HuH-7 (cell line): ENCODE measurements around the gene YAP1.

ENCODE experiments used
- DNase-seq: peaks from one replicate; pipeline ENCODE4 v3.0.0; 2011; ENCODE audit warnings: low spot score

The YAP1 gene

DNA sequence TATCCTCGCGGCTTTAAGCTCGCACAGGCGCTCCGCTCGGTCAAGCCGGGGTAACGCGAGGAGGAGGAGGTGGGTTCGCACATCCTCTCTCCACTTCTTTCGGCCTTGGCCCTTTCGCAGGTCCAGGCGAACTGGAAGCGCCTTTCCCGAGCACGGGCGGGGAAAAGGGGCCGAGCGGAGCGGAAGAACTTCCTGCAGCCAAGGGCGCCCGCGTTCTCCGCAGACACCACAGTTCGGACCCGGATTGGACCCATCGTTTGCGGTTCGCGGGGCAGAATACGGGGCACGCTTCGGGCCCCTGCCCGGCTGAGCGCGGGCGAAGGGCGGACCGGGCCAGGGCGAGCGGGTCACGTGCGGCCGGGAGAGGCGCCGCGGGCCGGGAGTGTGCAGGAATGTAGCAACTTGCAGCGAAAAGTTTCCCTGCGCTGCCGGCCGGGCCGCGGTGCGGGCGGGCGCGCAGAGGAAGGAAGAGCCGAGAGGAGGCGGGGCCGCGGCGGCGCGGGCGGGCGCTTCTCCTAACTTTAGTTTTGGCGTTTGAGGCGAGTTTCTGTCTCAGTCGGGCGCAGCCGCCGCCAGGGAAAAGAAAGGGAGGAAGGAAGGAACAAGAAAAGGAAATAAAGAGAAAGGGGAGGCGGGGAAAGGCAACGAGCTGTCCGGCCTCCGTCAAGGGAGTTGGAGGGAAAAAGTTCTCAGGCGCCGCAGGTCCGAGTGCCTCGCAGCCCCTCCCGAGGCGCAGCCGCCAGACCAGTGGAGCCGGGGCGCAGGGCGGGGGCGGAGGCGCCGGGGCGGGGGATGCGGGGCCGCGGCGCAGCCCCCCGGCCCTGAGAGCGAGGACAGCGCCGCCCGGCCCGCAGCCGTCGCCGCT lies at the start of gene YAP1:
Gene YAP1 (plus strand): TSS at position 552 of the 865 bp plus-strand sequence. CDS start 402 bp downstream, outside the sequence.
- peak; percentile 52 for DNase-seq

DNA sequence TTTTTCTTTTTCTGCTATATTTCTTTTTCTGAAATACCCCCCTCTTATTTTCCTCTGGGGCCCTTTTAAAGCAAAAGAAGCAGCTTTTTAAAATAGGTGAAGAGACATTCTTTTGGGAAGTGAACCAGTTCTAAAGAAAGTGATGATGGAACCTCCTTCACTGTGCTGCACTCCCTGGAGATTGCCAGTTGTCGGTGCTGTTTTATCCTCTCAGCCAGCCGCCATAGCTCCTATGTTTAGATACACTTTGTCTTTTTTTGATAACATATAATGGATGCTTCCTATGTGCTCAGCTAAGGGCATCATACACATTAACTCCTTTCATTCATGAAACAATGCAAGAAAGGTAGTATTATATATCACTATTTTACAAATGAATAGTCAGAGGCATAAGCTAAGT lies 49.0 kb upstream of the YAP1 start:
- peak; percentile 29 for DNase-seq

DNA sequence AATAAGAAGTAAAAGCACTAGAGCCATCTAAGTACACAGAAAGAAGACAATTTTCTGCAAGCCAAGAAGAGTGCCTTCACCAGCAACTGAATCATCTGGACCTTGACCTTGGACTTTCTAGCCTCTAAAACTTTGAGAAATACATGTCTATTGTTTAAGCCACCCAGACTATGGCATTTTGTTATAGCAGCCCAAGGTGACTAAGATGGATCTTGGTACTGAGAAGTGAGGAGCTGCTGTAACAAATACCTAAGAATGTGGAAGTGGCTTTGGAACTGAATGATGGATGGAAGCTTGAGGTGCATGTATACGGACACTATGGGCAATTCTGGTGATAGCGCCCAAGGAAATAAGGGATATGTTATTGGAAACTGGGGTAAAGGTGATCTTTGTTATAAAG lies 48.1 kb upstream of the YAP1 start:
- DNase-seq: no peak

DNA sequence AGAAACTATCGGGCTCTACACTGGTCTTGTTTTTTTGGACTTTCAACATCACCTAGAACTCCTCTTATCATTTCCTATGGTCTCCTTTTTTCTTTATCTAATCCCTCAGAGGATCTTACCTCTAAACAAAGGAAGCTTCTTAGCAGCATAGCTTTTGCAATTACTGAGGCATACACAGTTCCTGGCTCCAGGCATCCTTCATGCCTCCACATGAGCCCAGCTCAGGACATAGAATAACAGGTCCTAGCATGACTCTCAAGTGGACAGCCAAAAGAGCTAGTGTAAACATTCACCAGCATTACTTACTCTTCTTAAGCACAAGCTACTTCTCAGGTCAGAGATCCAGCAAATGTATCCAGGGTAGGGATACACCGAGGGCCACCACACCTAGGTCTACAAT lies 45.9 kb upstream of the YAP1 start:
- no peak for DNase-seq

DNA sequence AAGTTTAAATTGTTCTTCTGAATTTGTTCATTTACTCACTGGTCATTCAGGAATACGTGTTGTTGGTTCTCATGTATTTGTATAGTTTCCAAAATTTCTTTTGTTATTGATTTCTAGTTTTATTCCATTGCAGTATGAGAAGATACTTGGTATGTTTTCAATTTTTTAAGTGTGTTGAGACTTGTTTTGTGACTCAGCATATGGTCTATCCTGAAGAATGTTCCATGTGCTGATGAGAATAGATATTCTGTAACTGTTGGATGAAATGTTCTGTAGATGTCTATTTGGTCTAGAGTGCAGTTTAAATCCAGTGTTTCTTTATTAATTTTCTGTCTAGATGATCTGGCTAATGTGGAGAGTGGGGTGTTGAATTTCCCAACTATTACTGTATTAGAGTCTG lies 39.5 kb upstream of the YAP1 start:
- no peak for DNase-seq

DNA sequence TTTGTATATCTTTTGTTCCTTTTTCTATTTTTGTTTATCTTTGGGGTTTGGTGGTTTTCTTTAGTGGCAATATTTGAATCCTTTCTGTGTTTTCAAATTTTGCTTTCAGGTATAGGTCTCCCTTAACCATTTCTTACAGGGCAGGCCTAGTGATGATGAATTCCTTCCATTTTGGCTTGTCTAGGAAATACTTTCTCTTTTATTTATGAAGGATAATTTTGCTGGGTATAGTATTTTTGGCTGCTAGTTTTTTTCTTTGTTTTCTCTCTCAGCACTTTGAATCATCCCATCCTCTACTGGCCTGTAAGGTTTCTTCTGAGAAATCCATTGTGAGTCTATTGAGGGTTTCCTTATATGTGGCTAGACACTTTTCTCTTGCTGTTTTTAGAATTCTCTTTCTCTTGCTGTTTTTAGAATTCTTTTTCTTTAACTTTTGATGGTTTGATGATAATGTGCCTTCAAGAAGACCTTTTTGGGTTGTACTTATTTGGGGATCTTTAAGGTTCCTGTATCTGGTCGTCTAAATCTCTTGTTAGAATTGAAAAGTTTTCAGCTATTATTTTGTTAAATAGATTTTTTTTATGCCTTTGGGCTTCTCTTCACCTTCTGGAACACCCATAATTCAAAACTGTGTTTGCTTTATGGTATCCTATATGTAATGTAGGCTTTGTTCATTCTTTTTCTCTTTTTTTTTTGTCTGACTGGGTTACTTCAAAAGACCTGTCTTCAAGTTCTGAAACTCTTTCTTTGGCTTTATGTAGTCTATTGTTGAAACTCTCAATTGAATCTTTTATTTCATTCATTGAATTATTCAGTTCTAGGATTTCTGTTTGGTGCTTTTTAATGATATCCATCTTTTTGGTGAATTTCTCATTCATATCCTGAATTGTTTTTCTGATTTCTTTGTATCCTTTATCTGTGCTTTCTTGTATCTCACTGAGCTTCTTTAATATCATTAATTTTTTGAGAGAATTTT lies 38.5 kb upstream of the YAP1 start:
- no peak for DNase-seq

DNA sequence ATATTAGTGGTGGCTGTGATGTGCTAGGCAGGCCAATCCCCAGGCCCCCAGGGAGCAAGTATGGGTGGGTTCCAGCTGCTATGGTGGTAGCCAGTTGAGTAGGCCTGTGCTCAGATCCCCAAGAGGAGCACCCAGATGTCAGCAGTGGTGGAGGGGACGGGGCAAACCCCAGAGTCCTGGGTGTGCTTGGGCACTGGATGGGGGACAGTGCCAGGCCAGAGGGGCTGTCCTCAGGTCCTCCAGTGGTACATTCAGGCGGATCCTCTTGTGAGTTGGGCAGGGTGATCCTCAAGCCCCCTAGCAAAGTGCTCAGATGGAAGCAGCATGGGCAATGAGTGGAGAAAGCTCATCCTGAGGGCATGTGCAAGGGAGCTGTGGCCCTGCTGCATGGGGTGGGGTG lies 37.0 kb upstream of the YAP1 start:
- no peak for DNase-seq

DNA sequence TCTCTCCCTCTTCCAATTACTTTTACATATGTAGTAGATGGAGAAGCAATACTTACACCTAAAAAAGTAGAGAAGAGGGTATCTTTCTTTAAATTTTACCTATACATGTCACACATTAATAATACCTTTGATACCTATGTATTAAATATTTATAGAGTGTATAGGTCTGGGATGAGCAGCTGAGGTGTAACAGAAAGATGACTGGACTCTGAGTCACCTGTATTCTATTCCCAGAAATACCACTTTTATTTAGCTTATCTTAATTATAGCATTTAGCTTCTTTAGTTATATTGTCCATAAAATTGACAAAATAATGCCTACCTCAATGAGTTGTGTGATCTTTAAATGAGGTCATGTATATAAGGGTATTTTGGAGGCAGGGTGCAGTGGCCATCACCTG lies 30.6 kb upstream of the YAP1 start:
- no peak for DNase-seq

DNA sequence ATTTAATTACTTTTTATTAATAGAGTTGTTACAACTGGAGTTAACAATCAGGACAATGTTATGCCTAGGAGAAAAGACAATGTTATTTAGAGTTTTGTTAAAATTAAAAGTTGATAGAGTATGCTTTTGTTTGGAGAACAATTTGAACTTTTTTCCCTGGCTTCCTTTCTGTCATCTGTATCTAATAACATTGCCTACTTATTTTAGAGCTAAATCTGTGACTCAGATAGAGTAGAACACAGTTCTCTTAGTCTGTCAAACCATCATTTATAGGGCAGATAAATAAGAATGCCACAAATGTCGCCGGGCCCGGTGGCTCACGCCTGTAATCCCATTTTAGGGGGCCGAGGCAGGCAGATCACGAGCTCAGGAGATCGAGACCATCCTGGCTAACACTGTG lies 28.9 kb upstream of the YAP1 start:
- DNase-seq: no peak

DNA sequence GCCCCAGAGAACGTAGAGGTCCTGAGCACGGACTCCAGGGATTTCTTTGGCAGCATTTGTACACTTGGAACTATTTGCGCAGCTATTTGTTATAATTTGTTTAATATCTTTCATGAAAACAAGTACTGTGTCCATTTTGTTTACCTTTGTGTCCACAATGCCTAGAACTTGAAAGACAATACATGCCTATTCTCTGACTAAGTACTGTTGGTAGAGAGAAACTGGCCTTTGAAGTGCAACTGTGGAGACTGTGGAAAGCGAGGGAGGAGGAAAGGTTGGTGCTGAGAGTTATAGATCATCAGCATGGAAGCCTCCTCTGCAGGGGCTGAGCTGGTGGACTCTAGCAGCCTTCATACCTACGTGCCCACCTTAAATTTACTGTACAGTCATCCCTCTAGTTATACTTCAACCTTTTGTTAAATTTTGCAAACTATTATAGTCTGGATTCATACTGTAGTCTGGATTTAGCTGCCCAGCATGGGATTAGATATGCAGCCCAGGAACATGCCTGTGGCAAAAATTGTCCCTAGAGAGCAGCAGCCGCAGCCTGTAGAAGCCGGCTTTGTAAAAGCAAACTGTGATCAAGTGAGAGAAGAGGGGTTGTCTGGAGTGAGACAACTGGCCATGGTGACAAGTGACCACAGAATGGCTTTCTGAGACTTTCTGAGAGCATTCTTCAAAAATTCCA lies 24.2 kb upstream of the YAP1 start:
- DNase-seq: no peak

DNA sequence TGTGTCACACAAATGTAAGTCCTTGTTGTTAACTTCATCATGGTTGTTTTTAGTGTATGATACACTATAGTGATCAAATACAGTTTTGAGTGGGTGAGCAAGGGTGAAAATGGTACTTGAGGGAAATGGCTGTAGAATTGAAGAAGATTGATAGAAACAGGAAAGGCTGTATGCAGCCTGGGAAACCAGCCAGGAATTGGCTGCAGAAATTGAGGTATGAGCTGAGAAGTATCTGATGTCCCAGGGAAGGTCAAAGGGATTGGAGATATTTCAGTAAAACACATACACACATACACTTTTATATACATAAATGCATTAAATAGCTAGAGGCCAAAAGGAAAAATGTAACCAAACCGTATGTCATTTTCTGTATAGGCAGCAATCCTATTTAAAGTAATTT lies 13.1 kb upstream of the YAP1 start:
- no peak for DNase-seq

DNA sequence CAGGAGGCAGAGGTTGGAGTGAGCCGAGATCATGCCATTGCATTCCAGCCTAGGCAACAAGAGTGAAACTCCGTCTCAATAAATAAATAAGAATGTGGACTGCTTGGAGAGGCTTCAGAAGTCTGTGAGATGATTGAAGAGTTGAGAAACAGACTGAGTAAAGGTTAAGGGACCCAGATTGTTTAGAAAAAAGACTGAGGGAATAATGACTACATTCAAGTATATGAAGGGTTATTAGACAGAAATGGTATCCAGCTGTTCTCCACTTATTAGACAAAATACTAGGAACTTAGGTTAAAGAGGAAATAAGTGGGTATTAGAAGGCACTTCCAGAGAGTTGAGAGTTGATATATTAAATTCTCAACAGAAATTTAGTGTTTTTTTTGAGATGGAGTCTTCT lies 10.5 kb upstream of the YAP1 start:
- DNase-seq: no peak

DNA sequence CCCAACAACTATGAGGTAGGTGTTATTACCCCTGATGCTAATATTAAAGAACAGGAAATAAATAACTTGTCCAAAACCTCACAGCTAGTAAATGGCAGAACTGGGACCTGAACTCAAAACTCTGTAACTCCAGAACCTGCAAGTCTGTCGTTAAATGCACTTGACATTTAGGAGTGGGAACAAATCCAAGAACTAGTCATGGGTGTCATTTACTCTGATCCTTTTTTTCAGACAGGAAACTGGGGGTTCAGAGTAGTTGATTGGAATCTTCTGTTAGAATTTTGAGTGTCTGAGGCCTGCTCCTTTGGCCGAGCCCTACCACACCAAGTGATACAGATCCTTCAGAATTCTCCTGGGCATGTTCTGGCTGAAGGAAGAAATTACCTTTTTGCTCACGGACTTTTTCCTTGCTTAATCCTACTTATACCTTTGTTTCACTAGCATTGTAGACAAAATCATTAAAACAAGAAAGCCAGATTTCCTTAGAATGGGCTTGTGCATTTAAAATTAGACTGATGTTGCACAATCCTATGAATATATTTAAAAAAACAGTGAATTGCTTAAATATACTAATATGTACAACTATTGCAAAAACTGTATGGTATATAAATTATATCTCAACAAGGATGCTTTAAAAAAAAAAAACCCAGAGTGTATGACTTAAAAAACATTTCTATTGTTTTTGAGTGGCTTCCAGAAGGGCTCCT lies 1.4 kb upstream of the YAP1 start:
- DNase-seq: no peak

DNA sequence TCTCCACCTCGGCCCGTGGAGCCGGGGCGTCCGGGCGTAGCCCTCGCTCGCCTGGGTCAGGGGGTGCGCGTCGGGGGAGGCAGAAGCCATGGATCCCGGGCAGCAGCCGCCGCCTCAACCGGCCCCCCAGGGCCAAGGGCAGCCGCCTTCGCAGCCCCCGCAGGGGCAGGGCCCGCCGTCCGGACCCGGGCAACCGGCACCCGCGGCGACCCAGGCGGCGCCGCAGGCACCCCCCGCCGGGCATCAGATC lies 439 bp downstream of the YAP1 start:
- DNase-seq: no peak

DNA sequence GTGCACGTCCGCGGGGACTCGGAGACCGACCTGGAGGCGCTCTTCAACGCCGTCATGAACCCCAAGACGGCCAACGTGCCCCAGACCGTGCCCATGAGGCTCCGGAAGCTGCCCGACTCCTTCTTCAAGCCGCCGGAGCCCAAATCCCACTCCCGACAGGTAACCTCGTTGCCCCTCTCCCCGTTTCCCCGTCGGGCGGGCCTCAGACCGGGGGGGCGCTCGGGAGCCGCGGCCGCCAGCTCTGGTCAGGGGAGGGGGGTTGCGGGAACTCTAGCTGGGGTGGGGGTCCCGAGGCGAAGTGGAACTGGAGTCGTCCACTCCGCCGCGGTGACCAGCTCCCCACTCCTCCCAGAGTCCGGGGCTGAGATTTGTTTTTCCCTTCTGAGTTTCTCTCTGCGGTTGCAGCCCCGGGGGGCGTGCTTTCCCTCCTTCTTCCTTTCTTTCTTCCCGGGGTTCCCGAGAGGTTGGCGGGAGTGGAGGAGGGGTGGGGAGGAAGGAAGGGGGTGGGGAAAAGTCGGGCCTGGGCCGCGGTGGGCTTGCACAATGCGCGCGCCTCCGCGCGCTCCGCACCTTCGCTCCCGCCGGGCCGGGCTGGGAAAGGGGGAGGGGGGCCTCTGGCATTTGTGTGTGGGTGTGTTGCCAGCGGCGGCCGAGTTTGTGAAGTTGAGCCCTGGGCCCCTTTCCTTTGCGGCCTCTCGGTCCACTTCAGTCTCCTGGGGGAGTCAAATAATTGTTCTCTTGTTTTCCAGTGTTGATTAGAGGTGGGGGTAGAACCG lies 952 bp downstream of the YAP1 start:
- peak; percentile 81 for DNase-seq

DNA sequence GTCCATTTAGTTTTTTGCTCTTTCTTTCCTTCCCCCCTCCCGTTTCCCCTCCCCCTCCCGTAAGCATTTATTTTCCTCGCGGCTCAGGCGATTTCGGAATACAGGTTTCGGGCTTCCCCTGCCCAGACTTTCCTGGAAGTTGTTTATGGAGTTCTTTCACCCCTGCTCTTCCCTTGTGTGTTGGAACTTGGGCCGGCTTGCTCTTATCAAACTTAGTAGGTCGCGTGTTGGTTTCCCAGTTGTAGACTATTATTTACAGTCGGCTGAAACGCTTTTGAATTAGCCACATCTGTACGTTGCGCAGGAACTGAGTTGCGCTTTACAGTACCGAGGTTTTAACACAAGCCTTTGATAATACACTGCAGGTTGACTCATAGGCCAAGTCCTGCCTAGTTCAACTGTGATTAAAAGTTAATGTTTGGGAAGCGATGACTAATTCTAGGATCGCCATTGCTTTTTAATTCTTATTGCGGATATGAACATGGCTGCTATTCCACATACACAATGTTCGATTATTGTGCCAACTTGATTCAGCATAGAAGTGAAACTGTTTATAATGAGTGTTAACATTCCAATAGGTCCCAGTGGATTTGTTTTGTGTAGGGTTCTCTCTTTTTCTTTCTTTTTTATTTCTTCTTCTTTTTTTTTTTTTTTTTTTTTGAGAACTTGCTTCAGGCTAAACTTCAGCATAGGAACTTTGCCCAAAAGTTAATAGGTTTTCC lies 1.7 kb downstream of the YAP1 start:
- peak; percentile 17 for DNase-seq

DNA sequence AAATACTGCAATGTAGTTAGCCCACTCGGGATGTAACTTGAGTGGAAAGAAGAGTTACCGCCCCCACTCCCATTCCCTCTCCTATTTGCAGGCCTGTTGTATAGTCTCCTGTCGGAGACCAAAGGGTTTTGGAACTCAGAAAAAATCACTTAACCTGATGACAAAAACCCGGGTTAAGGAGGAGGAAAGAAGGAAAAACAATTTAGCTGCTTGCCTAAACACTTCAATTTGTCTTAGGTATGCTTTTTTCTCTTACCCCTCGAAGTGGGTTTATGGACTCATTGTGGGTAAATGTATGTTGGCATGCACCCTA lies 2.2 kb downstream of the YAP1 start:
- no peak for DNase-seq

DNA sequence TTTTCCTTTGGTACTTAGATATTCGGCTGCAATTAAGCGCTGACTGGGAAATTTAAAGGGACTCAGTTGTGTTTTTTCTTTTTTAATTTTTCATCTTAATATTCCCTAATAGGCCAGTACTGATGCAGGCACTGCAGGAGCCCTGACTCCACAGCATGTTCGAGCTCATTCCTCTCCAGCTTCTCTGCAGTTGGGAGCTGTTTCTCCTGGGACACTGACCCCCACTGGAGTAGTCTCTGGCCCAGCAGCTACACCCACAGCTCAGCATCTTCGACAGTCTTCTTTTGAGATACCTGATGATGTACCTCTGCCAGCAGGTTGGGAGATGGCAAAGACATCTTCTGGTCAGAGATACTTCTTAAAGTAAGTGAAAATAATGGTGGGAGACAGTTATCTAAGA lies 3.8 kb downstream of the YAP1 start:
- no peak for DNase-seq

DNA sequence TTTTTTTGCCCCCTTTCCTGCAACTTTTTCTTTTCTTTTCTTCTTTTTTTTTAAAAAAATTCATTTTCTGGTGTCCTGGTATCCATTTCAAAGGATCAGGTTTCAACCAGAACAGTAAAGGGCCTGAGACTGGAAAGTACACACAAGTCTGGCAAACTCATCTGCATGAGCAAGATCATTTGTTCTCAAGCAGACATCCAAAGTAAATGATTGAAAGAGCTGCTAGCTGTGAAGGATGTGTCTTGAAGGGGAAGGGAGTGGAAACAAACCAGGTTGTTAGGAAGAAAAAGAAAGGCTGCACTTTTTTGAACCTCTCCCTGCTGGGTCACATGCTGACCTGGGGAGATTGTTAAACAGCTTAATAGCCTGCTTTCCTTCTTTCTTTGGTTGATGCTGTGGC lies 5.3 kb downstream of the YAP1 start:
- peak; percentile 65 for DNase-seq

DNA sequence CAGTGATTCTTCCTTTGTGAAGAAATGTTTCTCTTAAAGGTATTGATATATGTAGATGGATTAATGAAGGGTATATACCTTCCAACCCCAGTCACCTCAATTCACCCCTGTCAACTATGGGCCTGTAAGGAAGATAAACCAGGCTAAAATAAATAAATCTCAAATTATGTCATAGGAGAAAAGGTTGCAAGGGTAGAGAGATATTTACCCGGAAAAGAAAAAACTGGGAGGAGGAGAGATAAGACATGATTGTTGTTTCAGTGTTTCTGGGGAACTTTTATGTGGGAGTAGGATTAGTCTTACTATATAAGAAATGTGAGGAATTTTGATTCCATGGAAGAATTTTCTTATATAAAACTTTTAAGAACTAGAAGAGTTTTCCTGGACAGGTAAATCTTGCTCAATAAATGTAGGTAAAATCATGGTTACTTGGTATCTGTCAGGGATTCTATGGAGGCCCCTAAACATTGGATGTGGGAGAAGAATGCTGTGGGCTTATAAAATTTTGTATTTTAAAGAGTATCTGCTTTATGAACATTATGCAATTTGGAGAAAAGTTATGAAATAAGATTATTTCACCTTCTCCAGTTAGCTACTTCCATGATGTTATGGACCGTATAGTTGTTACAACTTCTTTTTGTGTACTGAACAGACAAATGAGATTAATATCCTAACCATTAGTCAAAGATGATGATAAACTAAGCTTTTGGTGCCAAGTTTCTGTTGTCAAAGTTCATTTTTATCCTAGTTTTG lies 6.4 kb downstream of the YAP1 start:
- peak; percentile 25 for DNase-seq
